Measurements from ENCODE around the gene LCE3A. TPM values are rescaled to one million over a fixed set of nuclear protein-coding genes. Genes with fewer than 3 reads are reported as not detected.

Gene LCE3A
- total RNA-seq, 4 donors from 2014 or later: not detected

GRCh38 chr1:152656459-152656858 is 33.6 kb upstream of the LCE3A start:
- Histone ChIP-seq H3K4me1 (no peaks in the 10 kb centered on the region), H3K9me3 (no peaks in the 10 kb centered on the region), H3K36me3 (no peaks in the 10 kb centered on the region), H3K27ac (no peak overlapping the region), H3K27me3 (no peaks in the 10 kb centered on the region), H3K4me3 (no peak overlapping the region)
- TF ChIP-seq CTCF (IDR thresholded peaks at IDR 0.05) (no peak), POLR2A (IDR thresholded peaks at IDR 0.05) (no peak), POLR2AphosphoS5 (IDR thresholded peaks at IDR 0.05) (no peak), EP300 (IDR thresholded peaks at IDR 0.05) (no peak)
- no peak for DNase-seq (ENCODE audit: low spot score in 2 of 2)
- whole genome bisulfite sequencing: 55% methylated on average over 2 of the region's 2 CpGs

GRCh38 chr1:152654110-152654509 is 31.2 kb upstream of the LCE3A start:
- peak in 1 of 2 donors; percentile 61 for DNase-seq (ENCODE audit: low spot score in 2 of 2)
- H3K4me1 ChIP-seq: no peaks in the 10 kb centered on the region
- H3K27ac ChIP-seq: no peak overlapping the region
- WGBS: 29% methylated on average over 10 of the region's 10 CpGs
- H3K4me3 ChIP-seq: no peak overlapping the region
- H3K36me3 ChIP-seq: no peaks in the 10 kb centered on the region
- TF ChIP-seq EP300 (IDR thresholded peaks at IDR 0.05) (no peak), POLR2A (IDR thresholded peaks at IDR 0.05) (no peak), POLR2AphosphoS5 (IDR thresholded peaks at IDR 0.05) (no peak), CTCF (IDR thresholded peaks at IDR 0.05) (peak in 1 of 2 donors; percentile 56)
- H3K27me3 ChIP-seq: no peaks in the 10 kb centered on the region
- no peaks in the 10 kb centered on the region for H3K9me3 ChIP-seq

GRCh38 chr1:152646656-152647055 is 23.8 kb upstream of the LCE3A start:
- no peaks in the 10 kb centered on the region for H3K36me3 ChIP-seq
- H3K27me3 ChIP-seq: peaks cover 4% of the 10 kb centered on the region
- H3K9me3 ChIP-seq: no peaks in the 10 kb centered on the region
- H3K27ac ChIP-seq: no peak overlapping the region
- no peak overlapping the region for H3K4me3 ChIP-seq
- no peak for DNase-seq (ENCODE audit: low spot score in 2 of 2)
- no peak for TF ChIP-seq CTCF (IDR thresholded peaks at IDR 0.05)
- no peak for TF ChIP-seq POLR2A (IDR thresholded peaks at IDR 0.05)
- TF ChIP-seq EP300 (IDR thresholded peaks at IDR 0.05): no peak
- no peak for TF ChIP-seq POLR2AphosphoS5 (IDR thresholded peaks at IDR 0.05)
- H3K4me1 ChIP-seq: no peaks in the 10 kb centered on the region

- Histone ChIP-seq H3K36me3 (no peaks in the 10 kb centered on the region), H3K4me1 (no peaks in the 10 kb centered on the region), H3K4me3 (no peak overlapping the region), H3K27ac (no peak overlapping the region), H3K9me3 (no peaks in the 10 kb centered on the region), H3K27me3 (peaks cover 4% of the 10 kb centered on the region)
- DNase-seq (ENCODE audit: low spot score in 2 of 2): no peak
- WGBS: 49% methylated on average over 3 of the region's 3 CpGs
- TF ChIP-seq POLR2AphosphoS5 (IDR thresholded peaks at IDR 0.05) (no peak), POLR2A (IDR thresholded peaks at IDR 0.05) (no peak), EP300 (IDR thresholded peaks at IDR 0.05) (no peak), CTCF (IDR thresholded peaks at IDR 0.05) (no peak)
Observed at GRCh38 chr1:152645146-152645545, 22.2 kb upstream of the LCE3A start.

- H3K36me3 ChIP-seq: no peaks in the 10 kb centered on the region
- TF ChIP-seq EP300 (IDR thresholded peaks at IDR 0.05): no peak
- no peak for TF ChIP-seq CTCF (IDR thresholded peaks at IDR 0.05)
- no peak for TF ChIP-seq POLR2AphosphoS5 (IDR thresholded peaks at IDR 0.05)
- no peak for TF ChIP-seq POLR2A (IDR thresholded peaks at IDR 0.05)
- H3K4me1 ChIP-seq: no peaks in the 10 kb centered on the region
- no peak overlapping the region for H3K4me3 ChIP-seq
- no peaks in the 10 kb centered on the region for H3K9me3 ChIP-seq
- 58% methylated on average over 3 of the region's 3 CpGs for WGBS
- H3K27me3 ChIP-seq: peaks cover 4% of the 10 kb centered on the region
- no peak overlapping the region for H3K27ac ChIP-seq
- DNase-seq (ENCODE audit: low spot score in 2 of 2): no peak
Observed at GRCh38 chr1:152643945-152644344, 21.0 kb upstream of the LCE3A start.
